ENCODE results near the gene LAP3.
"Not testable (repeated sequence)": the region's sequence is repeated elsewhere in the genome, so short reads cannot be mapped to it uniquely, and the experiment has no call there.

The LAP3 gene

DNA sequence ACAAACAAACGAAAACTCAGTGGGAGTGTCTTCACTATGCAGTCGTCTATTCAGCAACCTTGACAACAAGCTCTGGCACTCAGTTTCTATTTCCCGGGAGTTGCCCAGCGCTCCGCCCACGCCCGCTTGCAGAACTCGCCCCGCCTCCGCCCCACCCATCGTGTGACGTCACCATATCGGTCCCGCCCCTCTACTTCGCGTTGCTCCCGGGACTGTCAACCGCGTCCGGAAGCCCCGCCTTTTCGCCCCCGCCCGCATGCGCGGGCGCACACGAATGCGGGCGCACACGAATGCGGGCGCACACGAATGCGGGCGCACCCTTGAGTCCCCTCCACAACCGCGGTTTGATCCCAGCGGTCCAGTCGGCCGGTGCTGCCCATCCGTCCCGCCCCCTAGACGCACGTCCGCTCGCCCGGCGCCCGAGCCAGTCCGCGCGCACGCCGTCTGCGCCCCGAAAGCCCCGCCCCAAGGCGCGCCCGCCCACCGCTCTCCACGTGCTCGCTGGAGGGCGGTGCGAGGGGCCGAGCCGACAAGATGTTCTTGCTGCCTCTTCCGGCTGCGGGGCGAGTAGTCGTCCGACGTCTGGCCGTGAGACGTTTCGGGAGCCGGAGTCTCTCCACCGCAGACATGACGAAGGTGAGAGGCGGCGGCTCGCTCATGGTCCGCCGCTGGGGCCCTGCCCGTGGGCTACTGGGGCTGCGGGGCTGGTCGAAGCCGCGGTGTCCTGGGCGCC is at the start of gene LAP3:
Gene LAP3 (plus strand): TSS at position 267 of the 733 bp plus-strand sequence. CDS start 268 bp downstream, at position 535.
- H3K4me1 Mint-ChIP-seq (ENCODE audit: low read depth): peaks cover 27% of the 10 kb centered on the region
- H3K36me3 Mint-ChIP-seq: peaks cover 2% of the 10 kb centered on the region
- H3K27me3 Mint-ChIP-seq: no peaks in the 10 kb centered on the region
- no peaks in the 10 kb centered on the region for H3K9me3 Mint-ChIP-seq (ENCODE audit: low read depth)
- H3K4me3 Mint-ChIP-seq: peak within 1 kb of the TSS; percentile 89
- H3K27ac Mint-ChIP-seq: peak within 1 kb of the TSS; percentile 94

- no peaks in the 10 kb centered on the region for H3K36me3 Mint-ChIP-seq
- no peaks in the 10 kb centered on the region for H3K4me1 Mint-ChIP-seq (ENCODE audit: low read depth)
- no peak overlapping the region for H3K27ac Mint-ChIP-seq
- no peaks in the 10 kb centered on the region for H3K9me3 Mint-ChIP-seq (ENCODE audit: low read depth)
- H3K27me3 Mint-ChIP-seq: peaks cover 15% of the 10 kb centered on the region
- no peak overlapping the region for H3K4me3 Mint-ChIP-seq
These were observed 48.3 kb upstream of the LAP3 start for GRCh38 chr4:17528551-17529165.

DNA sequence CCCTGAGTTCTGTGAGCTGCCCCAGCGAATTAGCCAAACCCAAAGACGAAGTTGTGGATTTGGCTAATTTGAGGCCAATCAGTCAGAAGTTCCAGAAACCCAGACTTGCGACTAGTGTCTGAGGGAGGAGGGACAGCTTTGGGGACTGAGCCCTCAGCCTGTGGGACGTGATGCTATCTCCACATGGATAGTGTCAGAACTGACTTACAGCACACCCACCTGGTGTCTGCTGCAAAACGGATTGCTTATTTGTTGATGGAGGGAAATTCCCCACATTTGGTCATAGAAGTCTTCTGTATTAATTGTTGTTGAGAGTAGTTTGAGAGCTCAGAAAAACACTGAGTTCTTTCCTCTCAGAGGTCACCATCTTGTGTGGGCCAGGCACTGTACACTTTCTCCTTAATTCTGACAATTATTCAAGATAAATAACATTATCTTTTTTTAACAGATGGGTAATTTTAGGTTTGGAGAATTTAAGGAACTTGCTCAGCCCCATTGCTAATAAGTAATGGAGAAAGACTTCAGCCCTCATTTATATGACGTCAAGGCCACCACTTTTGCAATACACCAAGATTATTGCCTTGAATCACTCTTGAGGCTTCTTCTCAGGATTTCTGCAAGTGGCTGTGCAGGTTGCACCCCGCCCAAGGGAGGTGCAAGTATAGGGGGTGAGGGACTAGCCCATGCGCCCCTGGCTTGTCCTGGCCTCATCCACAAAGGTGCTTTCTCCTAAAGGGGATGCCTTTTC is 45.3 kb upstream of the LAP3 start:
- H3K9me3 Mint-ChIP-seq (ENCODE audit: low read depth): no peaks in the 10 kb centered on the region
- no peaks in the 10 kb centered on the region for H3K4me1 Mint-ChIP-seq (ENCODE audit: low read depth)

GRCh38 chr4:17534705-17535104 is 42.3 kb upstream of the LAP3 start:
- Mint-ChIP-seq H3K27me3 (peaks cover 1% of the 10 kb centered on the region), H3K27ac (no peak overlapping the region), H3K4me1 (ENCODE audit: low read depth) (no peaks in the 10 kb centered on the region), H3K9me3 (ENCODE audit: low read depth) (no peaks in the 10 kb centered on the region), H3K36me3 (no peaks in the 10 kb centered on the region), H3K4me3 (no peak overlapping the region)

More for the DNA sequence above, 45.3 kb upstream of the LAP3 start:
- no peak overlapping the region for H3K4me3 Mint-ChIP-seq
- H3K27ac Mint-ChIP-seq: no peak overlapping the region
- peaks cover 10% of the 10 kb centered on the region for H3K27me3 Mint-ChIP-seq
- H3K36me3 Mint-ChIP-seq: no peaks in the 10 kb centered on the region

DNA sequence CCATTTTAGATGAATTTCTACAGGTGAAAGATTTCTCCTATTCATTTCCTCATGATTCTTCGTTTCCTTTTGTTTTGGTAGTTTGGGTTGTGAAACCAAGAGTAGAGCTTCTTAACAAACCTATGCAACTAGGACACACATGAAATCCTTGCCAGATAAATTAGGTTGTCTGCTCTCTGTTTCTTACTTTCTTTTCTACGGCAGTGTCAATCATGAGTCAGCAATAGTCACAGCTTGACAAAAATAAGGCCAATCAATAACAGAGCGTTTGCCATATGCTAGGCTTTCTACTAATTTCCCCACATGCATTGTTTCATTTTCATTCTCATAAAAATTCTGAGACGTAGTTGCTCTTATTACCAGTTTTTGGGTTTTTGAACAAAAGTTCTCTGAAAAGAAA is 41.8 kb upstream of the LAP3 start:
- Mint-ChIP-seq H3K4me1 (ENCODE audit: low read depth) (no peaks in the 10 kb centered on the region), H3K9me3 (ENCODE audit: low read depth) (no peaks in the 10 kb centered on the region), H3K36me3 (no peaks in the 10 kb centered on the region), H3K27me3 (peaks cover 3% of the 10 kb centered on the region), H3K27ac (no peak overlapping the region), H3K4me3 (no peak overlapping the region)

- H3K27me3 Mint-ChIP-seq: peaks cover 1% of the 10 kb centered on the region
- H3K27ac Mint-ChIP-seq: no peak overlapping the region
- H3K36me3 Mint-ChIP-seq: no peaks in the 10 kb centered on the region
- no peaks in the 10 kb centered on the region for H3K9me3 Mint-ChIP-seq (ENCODE audit: low read depth)
- no peaks in the 10 kb centered on the region for H3K4me1 Mint-ChIP-seq (ENCODE audit: low read depth)
- H3K4me3 Mint-ChIP-seq: no peak overlapping the region
These were observed 41.1 kb upstream of the LAP3 start for GRCh38 chr4:17535906-17536305.

DNA sequence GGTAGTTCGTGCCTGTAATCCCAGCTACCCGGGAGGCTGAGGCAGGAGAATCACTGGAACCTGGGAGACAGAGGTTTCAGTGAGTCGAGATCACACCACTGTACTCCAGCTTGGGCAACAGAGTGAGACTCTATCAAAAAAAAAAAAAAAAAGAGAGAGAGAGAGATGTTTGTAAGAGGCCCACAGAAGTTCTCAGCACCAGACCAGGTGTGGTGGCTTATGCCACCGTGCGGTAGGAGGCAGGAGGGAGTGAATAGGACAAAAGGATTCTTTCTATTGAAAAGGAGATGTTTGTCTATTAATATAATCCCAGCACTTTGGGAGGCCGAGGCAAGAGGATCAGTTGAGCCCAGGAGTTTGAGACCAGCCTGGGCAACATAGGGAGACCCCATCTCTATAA is 39.9 kb upstream of the LAP3 start:
- not testable (repeated sequence) for H3K27ac Mint-ChIP-seq; H3K4me3 Mint-ChIP-seq; H3K4me1 Mint-ChIP-seq (ENCODE audit: low read depth); H3K27me3 Mint-ChIP-seq; H3K36me3 Mint-ChIP-seq; H3K9me3 Mint-ChIP-seq (ENCODE audit: low read depth)

GRCh38 chr4:17544205-17544604 is 32.8 kb upstream of the LAP3 start:
- Mint-ChIP-seq H3K27me3 (peaks cover 4% of the 10 kb centered on the region), H3K27ac (no peak overlapping the region), H3K4me3 (no peak overlapping the region), H3K36me3 (no peaks in the 10 kb centered on the region), H3K4me1 (ENCODE audit: low read depth) (peaks cover 2% of the 10 kb centered on the region), H3K9me3 (ENCODE audit: low read depth) (no peaks in the 10 kb centered on the region)

- H3K4me3 Mint-ChIP-seq: no peak overlapping the region
- H3K27me3 Mint-ChIP-seq: peaks cover 4% of the 10 kb centered on the region
- no peaks in the 10 kb centered on the region for H3K36me3 Mint-ChIP-seq
- H3K4me1 Mint-ChIP-seq (ENCODE audit: low read depth): peaks cover 2% of the 10 kb centered on the region
- no peak overlapping the region for H3K27ac Mint-ChIP-seq
- no peaks in the 10 kb centered on the region for H3K9me3 Mint-ChIP-seq (ENCODE audit: low read depth)
These were observed 32.2 kb upstream of the LAP3 start for GRCh38 chr4:17544831-17545234.

GRCh38 chr4:17545374-17546140 is 31.4 kb upstream of the LAP3 start:
- H3K27me3 Mint-ChIP-seq: peaks cover 4% of the 10 kb centered on the region
- peaks cover 2% of the 10 kb centered on the region for H3K4me1 Mint-ChIP-seq (ENCODE audit: low read depth)
- H3K4me3 Mint-ChIP-seq: no peak overlapping the region
- H3K27ac Mint-ChIP-seq: no peak overlapping the region
- no peaks in the 10 kb centered on the region for H3K36me3 Mint-ChIP-seq
- H3K9me3 Mint-ChIP-seq (ENCODE audit: low read depth): no peaks in the 10 kb centered on the region

- H3K4me1 Mint-ChIP-seq (ENCODE audit: low read depth): peaks cover 2% of the 10 kb centered on the region
- no peaks in the 10 kb centered on the region for H3K9me3 Mint-ChIP-seq (ENCODE audit: low read depth)
- H3K36me3 Mint-ChIP-seq: no peaks in the 10 kb centered on the region
- H3K4me3 Mint-ChIP-seq: no peak overlapping the region
- H3K27me3 Mint-ChIP-seq: peaks cover 4% of the 10 kb centered on the region
- H3K27ac Mint-ChIP-seq: no peak overlapping the region
These were observed 30.8 kb upstream of the LAP3 start for GRCh38 chr4:17546222-17546621.

DNA sequence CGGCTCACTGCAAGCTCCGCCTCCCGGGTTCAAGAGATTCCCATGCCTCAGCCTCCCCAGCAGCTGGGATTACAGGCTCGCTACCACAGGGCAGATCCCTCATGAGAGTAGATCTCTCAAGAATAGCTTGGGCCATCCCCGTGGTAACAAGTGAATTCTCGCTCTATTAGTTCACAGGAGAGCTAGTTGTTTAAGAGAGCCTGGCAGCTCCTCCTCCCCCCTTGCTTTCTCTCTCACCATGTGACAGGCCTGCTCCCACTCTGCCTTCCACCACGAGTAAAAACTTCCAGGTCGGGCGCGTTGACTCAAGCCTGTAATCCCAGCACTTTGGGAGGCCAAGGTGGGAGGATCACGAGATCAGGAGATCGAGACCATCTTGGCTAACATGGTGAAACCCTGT is 30.3 kb upstream of the LAP3 start:
- Mint-ChIP-seq H3K36me3 (no peaks in the 10 kb centered on the region), H3K27me3 (peaks cover 2% of the 10 kb centered on the region), H3K4me3 (no peak overlapping the region), H3K9me3 (ENCODE audit: low read depth) (no peaks in the 10 kb centered on the region), H3K4me1 (ENCODE audit: low read depth) (peaks cover 2% of the 10 kb centered on the region), H3K27ac (no peak overlapping the region)

DNA sequence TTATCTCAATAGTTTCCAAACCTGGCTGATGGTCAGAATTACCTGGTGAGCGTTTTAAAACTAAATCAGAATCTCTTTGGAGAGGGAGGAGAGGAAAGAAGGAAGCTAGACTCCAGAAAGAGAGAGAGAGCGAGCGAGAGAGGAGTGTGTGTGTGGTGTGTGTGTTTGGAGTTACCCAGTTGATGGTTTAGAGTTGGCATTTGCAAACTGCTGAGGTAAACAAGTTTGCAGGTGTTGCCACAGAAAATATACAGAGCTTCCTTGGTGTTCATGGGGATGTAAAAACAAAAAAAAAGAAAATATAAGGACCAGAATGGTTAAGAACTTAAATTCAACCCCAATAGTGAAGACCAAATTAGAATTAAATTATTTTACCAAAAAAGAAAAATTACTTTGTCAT is 26.4 kb upstream of the LAP3 start:
- Mint-ChIP-seq H3K4me1 (ENCODE audit: low read depth) (peaks cover 2% of the 10 kb centered on the region), H3K9me3 (ENCODE audit: low read depth) (no peaks in the 10 kb centered on the region), H3K4me3 (no peak overlapping the region), H3K36me3 (no peaks in the 10 kb centered on the region), H3K27me3 (peaks cover 4% of the 10 kb centered on the region), H3K27ac (no peak overlapping the region)

DNA sequence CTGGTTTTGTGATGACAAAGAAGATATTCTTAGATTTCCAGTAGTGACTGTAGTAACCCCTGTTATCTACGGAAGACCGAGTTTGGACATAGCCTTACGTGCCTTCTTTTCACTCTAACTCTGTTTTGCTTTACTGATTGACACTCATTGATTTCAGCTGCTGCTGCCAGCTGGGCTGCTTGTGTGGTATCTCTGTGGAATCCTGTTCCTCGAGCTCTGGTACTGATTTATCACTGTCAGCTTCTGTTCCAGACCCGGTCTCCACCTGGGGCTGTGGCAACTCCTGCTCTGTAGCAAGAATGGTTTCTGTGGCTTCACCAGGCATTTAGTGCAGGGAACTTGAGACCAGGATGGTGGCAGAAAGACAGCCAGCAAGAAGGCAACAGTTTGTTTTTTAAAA is 24.6 kb upstream of the LAP3 start:
- Mint-ChIP-seq H3K27ac (no peak overlapping the region), H3K4me3 (no peak overlapping the region), H3K4me1 (ENCODE audit: low read depth) (peaks cover 2% of the 10 kb centered on the region), H3K27me3 (peaks cover 4% of the 10 kb centered on the region), H3K9me3 (ENCODE audit: low read depth) (no peaks in the 10 kb centered on the region), H3K36me3 (no peaks in the 10 kb centered on the region)

DNA sequence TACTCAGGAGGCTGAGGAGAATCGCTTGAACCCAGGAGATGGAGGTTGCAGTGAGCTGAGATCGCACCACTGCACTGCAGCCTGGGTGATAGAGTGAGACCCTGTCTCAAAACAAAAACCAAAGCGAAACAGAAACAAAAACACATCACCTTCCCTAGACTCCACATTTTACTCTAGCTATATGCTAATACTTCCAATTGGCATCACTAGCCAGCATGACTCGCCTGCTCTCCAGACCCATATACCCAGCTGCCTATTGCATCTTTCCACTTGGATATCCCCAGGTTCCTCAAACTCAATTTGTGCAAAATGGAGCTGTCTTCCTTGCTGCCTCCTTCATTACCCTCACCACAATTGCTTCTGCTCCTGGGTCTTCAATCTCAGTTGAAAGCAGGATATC is 22.4 kb upstream of the LAP3 start:
- no peak overlapping the region for H3K27ac Mint-ChIP-seq
- no peaks in the 10 kb centered on the region for H3K36me3 Mint-ChIP-seq
- no peaks in the 10 kb centered on the region for H3K4me1 Mint-ChIP-seq (ENCODE audit: low read depth)
- H3K9me3 Mint-ChIP-seq (ENCODE audit: low read depth): no peaks in the 10 kb centered on the region
- H3K4me3 Mint-ChIP-seq: no peak overlapping the region
- peaks cover 4% of the 10 kb centered on the region for H3K27me3 Mint-ChIP-seq
